H9 (cell line): ENCODE results near the gene CLBA1. TPM values are rescaled to one million over a fixed set of nuclear protein-coding genes. Genes with fewer than 3 reads are reported as not detected.

ENCODE experiments used
- DNase-seq: peaks from one replicate; pipeline ENCODE4 v3.0.0-alpha.2; 2017
- H2AFZ ChIP-seq: one replicate; pipeline ENCODE4 v1.6.1; 2013; ENCODE audit warnings: mild to moderate bottlenecking, low read length, control low read depth, moderate library complexity
- H2AK5ac ChIP-seq: 2 replicates; pipeline ENCODE4 v1.6.1; 2013; ENCODE audit warnings: low read length, control low read depth, mixed read lengths; ENCODE audit not compliant: insufficient read length
- H2BK120ac ChIP-seq: one replicate; pipeline ENCODE4 v1.6.1; 2013; ENCODE audit warnings: low read depth, mild to moderate bottlenecking, low read length, control low read depth, inconsistent platforms; ENCODE audit not compliant: poor library complexity, severe bottlenecking
- H2BK12ac ChIP-seq: 2 replicates; pipeline ENCODE4 v1.6.1; 2013; ENCODE audit warnings: low read length, control low read depth, mixed read lengths, low read depth; ENCODE audit not compliant: insufficient read length
- H2BK15ac ChIP-seq: 2 replicates; pipeline ENCODE4 v1.6.1; 2013; ENCODE audit warnings: low read depth, low read length, control low read depth
- H2BK20ac ChIP-seq: one replicate; pipeline ENCODE4 v1.6.1; 2013; ENCODE audit warnings: low read depth, mild to moderate bottlenecking, low read length, control low read depth, inconsistent platforms; ENCODE audit not compliant: poor library complexity, severe bottlenecking
- H2BK5ac ChIP-seq: 2 replicates; pipeline ENCODE4 v1.6.1; 2013; ENCODE audit warnings: low read length, control low read depth, mixed read lengths; ENCODE audit not compliant: insufficient read length
- H3K14ac ChIP-seq: 2 replicates; pipeline ENCODE4 v1.6.1; 2013; ENCODE audit warnings: low read length, control low read depth; ENCODE audit not compliant: insufficient read depth
- H3K18ac ChIP-seq: 2 replicates; pipeline ENCODE4 v1.6.1; 2013; ENCODE audit warnings: low read depth, mild to moderate bottlenecking, mixed read lengths, low read length, control low read depth; ENCODE audit not compliant: insufficient read length
- H3K23ac ChIP-seq: 2 replicates; pipeline ENCODE4 v1.6.1; 2013; ENCODE audit warnings: low read length, control low read depth, mixed read lengths, low read depth; ENCODE audit not compliant: insufficient read length
- H3K23me2 ChIP-seq: 2 replicates; pipeline ENCODE4 v1.6.1; 2013; ENCODE audit warnings: low read depth, mild to moderate bottlenecking, mixed read lengths, low read length, control low read depth; ENCODE audit not compliant: insufficient read length, poor library complexity, severe bottlenecking
- H3K27ac ChIP-seq: 2 replicates; pipeline ENCODE4 v1.5.1; 2013; ENCODE audit warnings: low read length, control low read depth, mixed read lengths, low read depth; ENCODE audit not compliant: insufficient read length
- H3K27me3 ChIP-seq: 2 replicates; pipeline ENCODE4 v1.6.1; 2013; ENCODE audit warnings: low read length, control low read depth, inconsistent platforms; ENCODE audit not compliant: insufficient read depth
- H3K4ac ChIP-seq: 2 replicates; pipeline ENCODE4 v1.6.1; 2013; ENCODE audit warnings: low read depth, mild to moderate bottlenecking, control low read depth, inconsistent platforms, low read length, moderate library complexity
- H3K4me1 ChIP-seq: 2 replicates; pipeline ENCODE4 v1.6.1; 2013; ENCODE audit warnings: low read length, control low read depth, inconsistent platforms; ENCODE audit not compliant: insufficient read depth
- H3K4me2 ChIP-seq: 2 replicates; pipeline ENCODE4 v1.6.1; 2013; ENCODE audit warnings: low read length, control low read depth, mixed read lengths; ENCODE audit not compliant: insufficient read length, insufficient read depth
- H3K56ac ChIP-seq: 2 replicates; pipeline ENCODE4 v1.6.1; 2013; ENCODE audit warnings: low read depth, mild to moderate bottlenecking, mixed read lengths, low read length, control low read depth; ENCODE audit not compliant: insufficient read length
- H3K79me1 ChIP-seq: 2 replicates; pipeline ENCODE4 v1.6.1; 2013; ENCODE audit warnings: low read depth, mild to moderate bottlenecking, moderate library complexity, low read length, control low read depth, inconsistent platforms; ENCODE audit not compliant: insufficient read depth, poor library complexity, severe bottlenecking
- H3K79me2 ChIP-seq: 2 replicates; pipeline ENCODE4 v1.6.1; 2013; ENCODE audit warnings: low read length, control low read depth, inconsistent platforms; ENCODE audit not compliant: insufficient read depth
- H3K9ac ChIP-seq: 2 replicates; pipeline ENCODE4 v1.6.1; 2013; ENCODE audit warnings: low read length, control low read depth, mixed read lengths; ENCODE audit not compliant: insufficient read length; ENCODE audit errors: extremely low read depth
- H3K9me3 ChIP-seq: one replicate; pipeline ENCODE4 v1.6.1; 2013; ENCODE audit warnings: low read depth, low read length, inconsistent platforms; ENCODE audit not compliant: control insufficient read depth
- H3T11ph ChIP-seq: one replicate; pipeline ENCODE4 v1.6.1; 2013; ENCODE audit warnings: mild to moderate bottlenecking, low read length, control low read depth, inconsistent platforms
- H4K20me1 ChIP-seq: one replicate; pipeline ENCODE4 v1.6.1; 2013; ENCODE audit not compliant: control insufficient read depth, insufficient read length, insufficient read depth
- H4K5ac ChIP-seq: 2 replicates; pipeline ENCODE4 v1.6.1; 2013; ENCODE audit warnings: low read depth, mild to moderate bottlenecking, mixed read lengths, low read length, control low read depth; ENCODE audit not compliant: insufficient read length
- H4K8ac ChIP-seq: replicated peaks from 2 replicates; pipeline ENCODE4 v1.6.1; 2013; ENCODE audit warnings: low read length, control low read depth, mixed read lengths, low read depth; ENCODE audit not compliant: insufficient read length
- H4K91ac ChIP-seq: 2 replicates; pipeline ENCODE4 v1.6.1; 2013; ENCODE audit warnings: low read depth, mild to moderate bottlenecking, moderate library complexity, mixed read lengths, low read length, control low read depth; ENCODE audit not compliant: insufficient read length
- H3K27ac Mint-ChIP-seq, 3 experiments: 2 replicates in 2 of 3; 3 replicates in 1 of 3; pipeline ENCODE4 v1.8.0; 2020 to 2021; ENCODE audit warnings: mixed read lengths in 3 of 3, mild to moderate bottlenecking in 1 of 3, moderate library complexity in 1 of 3
- H3K27me3 Mint-ChIP-seq: 2 replicates; pipeline ENCODE4 v1.8.0; 2021; ENCODE audit warnings: low read depth, mild to moderate bottlenecking, moderate library complexity, mixed read lengths
- H3K36me3 Mint-ChIP-seq, 3 experiments: 2 replicates in 2 of 3; 3 replicates in 1 of 3; pipeline ENCODE4 v1.8.0; 2020 to 2021; ENCODE audit warnings: low read depth in 3 of 3, mixed read lengths in 3 of 3; ENCODE audit not compliant: insufficient read depth in 1 of 3
- H3K4me1 Mint-ChIP-seq, 2 experiments: 2 replicates each; pipeline ENCODE4 v1.8.0; 2020; ENCODE audit warnings: mixed read lengths in 2 of 2
- H3K4me3 Mint-ChIP-seq, 2 experiments: 2 replicates in 1 of 2; 3 replicates in 1 of 2; pipeline ENCODE4 v1.8.0; 2020 to 2021; ENCODE audit warnings: mild to moderate bottlenecking in 2 of 2, mixed read lengths in 2 of 2, moderate library complexity in 1 of 2
- H3K9me3 Mint-ChIP-seq, 2 experiments: 2 replicates in 1 of 2; 3 replicates in 1 of 2; pipeline ENCODE4 v1.8.0; 2020; ENCODE audit warnings: mild to moderate bottlenecking in 2 of 2, mixed read lengths in 2 of 2, moderate library complexity in 1 of 2
- WGBS: extraction: QIAGEN DNeasy Blood & Tissue Kit; methylation state at CpG from one replicate; pipeline ENCODE4 v1.1.7; 2013; ENCODE audit warnings: missing lambda C conversion rate, low lambda C conversion rate, mixed read lengths; ENCODE audit not compliant: insufficient read length; ENCODE audit errors: extremely low coverage; 5-methylcytosine and 5-hydroxymethylcytosine counted together
- total RNA-seq: library from RNA; stranded (reverse); gene quantifications from 2 replicates; pipeline ENCODE4 v1.2.1, GENCODE V29; 2021
- TF ChIP-seq, protein P1 (sequence below): fragments of 200-600 bp; sonication (generic); conservative IDR thresholded peaks from 3 replicates; pipeline ENCODE4 v1.8.0; 2021; ENCODE audit warnings: antibody characterized with exemption, mild to moderate bottlenecking

The CLBA1 gene
- total RNA-seq, 1 experiment from 2014 or later, result 2.4 TPM

DNA sequence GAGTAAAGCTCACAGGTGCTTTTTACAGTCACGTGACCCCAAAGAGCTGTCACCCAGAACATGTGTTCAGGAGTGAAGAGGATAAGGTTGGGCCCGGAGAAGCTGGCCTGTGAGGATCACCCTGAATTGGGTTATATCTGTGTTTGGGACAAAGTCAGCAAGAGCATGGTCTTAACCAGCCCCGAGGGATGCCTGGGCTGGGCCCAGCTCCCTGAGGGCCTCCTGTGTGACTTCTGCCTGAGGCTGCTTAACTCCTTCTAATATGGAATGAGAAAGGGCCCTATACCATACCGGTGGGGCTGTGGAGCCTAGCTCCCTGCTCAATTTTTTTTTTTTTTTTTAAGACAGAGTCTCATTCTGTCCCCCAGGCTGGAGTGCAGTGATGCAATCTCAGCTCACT lies 32.8 kb downstream of the CLBA1 start:
- H3K4me1 Mint-ChIP-seq, result peaks cover 66 to 75% of the 10 kb centered on the region in 2 experiments
- H3K9me3 Mint-ChIP-seq, result peaks cover 0 to 5% of the 10 kb centered on the region in 2 experiments; a peak in 2 of 5 replicates
- TF ChIP-seq, protein P1, sequence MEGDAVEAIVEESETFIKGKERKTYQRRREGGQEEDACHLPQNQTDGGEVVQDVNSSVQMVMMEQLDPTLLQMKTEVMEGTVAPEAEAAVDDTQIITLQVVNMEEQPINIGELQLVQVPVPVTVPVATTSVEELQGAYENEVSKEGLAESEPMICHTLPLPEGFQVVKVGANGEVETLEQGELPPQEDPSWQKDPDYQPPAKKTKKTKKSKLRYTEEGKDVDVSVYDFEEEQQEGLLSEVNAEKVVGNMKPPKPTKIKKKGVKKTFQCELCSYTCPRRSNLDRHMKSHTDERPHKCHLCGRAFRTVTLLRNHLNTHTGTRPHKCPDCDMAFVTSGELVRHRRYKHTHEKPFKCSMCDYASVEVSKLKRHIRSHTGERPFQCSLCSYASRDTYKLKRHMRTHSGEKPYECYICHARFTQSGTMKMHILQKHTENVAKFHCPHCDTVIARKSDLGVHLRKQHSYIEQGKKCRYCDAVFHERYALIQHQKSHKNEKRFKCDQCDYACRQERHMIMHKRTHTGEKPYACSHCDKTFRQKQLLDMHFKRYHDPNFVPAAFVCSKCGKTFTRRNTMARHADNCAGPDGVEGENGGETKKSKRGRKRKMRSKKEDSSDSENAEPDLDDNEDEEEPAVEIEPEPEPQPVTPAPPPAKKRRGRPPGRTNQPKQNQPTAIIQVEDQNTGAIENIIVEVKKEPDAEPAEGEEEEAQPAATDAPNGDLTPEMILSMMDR, result no peak
- H3K36me3 Mint-ChIP-seq, result peaks cover 9 to 27% (median 26%) of the 10 kb centered on the region in 3 experiments; a peak in 6 of 7 replicates
- Histone ChIP-seq H2BK15ac (no peak overlapping the region), H2BK20ac (no peak overlapping the region), H2AFZ (no peak overlapping the region), H3K18ac (no peak overlapping the region), H3K14ac (no peak overlapping the region), H2BK12ac (no peak overlapping the region), H4K91ac (no peak overlapping the region), H4K8ac (no peak overlapping the region), H4K20me1 (peaks cover 3% of the 10 kb centered on the region), H3K79me1 (peaks cover 23% of the 10 kb centered on the region), H4K5ac (no peak overlapping the region), H3K9ac (no peak overlapping the region), H2AK5ac (no peak overlapping the region), H3K4ac (no peak overlapping the region), H3K4me2 (no peak overlapping the region), H3K79me2 (peaks cover 63% of the 10 kb centered on the region), H3K23me2 (peaks cover 13% of the 10 kb centered on the region), H3K9me3 (no peaks in the 10 kb centered on the region), H3K56ac (no peak overlapping the region), H3K27ac (no peak overlapping the region), H2BK120ac (no peak overlapping the region), H2BK5ac (no peak overlapping the region), H3K23ac (no peak overlapping the region), H3T11ph (no peak overlapping the region), H3K27me3 (no peaks in the 10 kb centered on the region), H3K4me1 (peaks cover 5% of the 10 kb centered on the region; the same call in 1 of the 2 replicates)
- H3K27me3 Mint-ChIP-seq, result peaks cover 3% of the 10 kb centered on the region
- WGBS, result no CpG with 5 or more reads among the region's 4 CpGs
- DNase-seq, result no peak
- no peak overlapping the region for H3K27ac Mint-ChIP-seq
- peak overlapping the region; percentile 88 to 96; a peak in 4 of 5 replicates for H3K4me3 Mint-ChIP-seq
